HUDEP-2 (cell line): ENCODE measurements around the gene SH2D4B.

Source experiments
- DNase-seq, 76 experiments: peaks; one replicate each; lab custom pipeline; 2025; ENCODE audit not compliant: unreplicated experiment in 76 of 76; lab: John Stamatoyannopoulos, UW

Gene SH2D4B

GRCh38 chr10:80537736-80538480 is at the start of gene SH2D4B:
Gene SH2D4B (plus strand): TSS chr10:80537902. CDS start chr10:80538332, 430 bp downstream.
- no peak for DNase-seq

GRCh38 chr10:80488539-80489066 is 49.1 kb upstream of the SH2D4B start:
- peak in 11 of 76 experiments; percentile 23 to 55 (median 40) for DNase-seq

GRCh38 chr10:80489371-80490112 is 48.2 kb upstream of the SH2D4B start:
- no peak for DNase-seq

- DNase-seq: peak in 20 of 76 experiments; percentile 8 to 43 (median 19)
Measured at GRCh38 chr10:80491251-80492102, 46.2 kb upstream of the SH2D4B start.

- no peak for DNase-seq
Measured at GRCh38 chr10:80492848-80493521, 44.7 kb upstream of the SH2D4B start.

- peak in 3 of 76 experiments; percentile 6 to 22 (median 20) for DNase-seq
Measured at GRCh38 chr10:80493522-80494051, 44.1 kb upstream of the SH2D4B start.

- no peak for DNase-seq
Measured at GRCh38 chr10:80496555-80497172, 41.0 kb upstream of the SH2D4B start.

GRCh38 chr10:80497187-80498077 is 40.3 kb upstream of the SH2D4B start:
- peak in 75 of 76 experiments; percentile 59 to 98 (median 93) for DNase-seq

- DNase-seq: peak in 1 of 76 experiments; percentile 54
Measured at GRCh38 chr10:80498078-80498832, 39.4 kb upstream of the SH2D4B start.

- DNase-seq: peak in 68 of 76 experiments; percentile 20 to 79 (median 56)
Measured at GRCh38 chr10:80498833-80499741, 38.6 kb upstream of the SH2D4B start.

GRCh38 chr10:80500572-80501380 is 36.9 kb upstream of the SH2D4B start:
- no peak for DNase-seq

- no peak for DNase-seq
Measured at GRCh38 chr10:80501381-80501912, 36.3 kb upstream of the SH2D4B start.

- no peak for DNase-seq
Measured at GRCh38 chr10:80501913-80502521, 35.7 kb upstream of the SH2D4B start.

GRCh38 chr10:80502621-80503583 is 34.8 kb upstream of the SH2D4B start:
- DNase-seq: peak in 1 of 76 experiments; percentile 3
